Keratinocyte (primary cell): ENCODE results near the gene SORBS2. TPM values are rescaled to one million over a fixed set of nuclear protein-coding genes. Genes with fewer than 3 reads are reported as not detected.

Source experiments
- DNase-seq: peaks from one replicate; pipeline ENCODE4 v3.0.0-alpha.2; 2011; ENCODE audit warnings: low read depth, missing footprints, low spot score
- FAIRE-seq: peaks from 2 replicates; lab custom pipeline; 2011; peaks lifted over from hg19 to GRCh38; lab: Jason Lieb, UNC
- H2AFZ ChIP-seq: 2 replicates; pipeline ENCODE4 v1.6.0; 2012; ENCODE audit warnings: low read length, control low read depth, inconsistent platforms; ENCODE audit not compliant: control insufficient read depth
- H3K27ac ChIP-seq: 2 replicates; pipeline ENCODE4 v1.5.1; 2011; ENCODE audit warnings: low read length; ENCODE audit not compliant: control insufficient read depth, insufficient read depth
- H3K27me3 ChIP-seq: 3 replicates; pipeline ENCODE4 v1.6.0; 2011; ENCODE audit warnings: low read length; ENCODE audit not compliant: control insufficient read depth, insufficient read depth; ENCODE audit errors: extremely low read depth
- H3K36me3 ChIP-seq, 2 experiments: 2 replicates in 1 of 2; 3 replicates in 1 of 2; pipeline ENCODE4 v1.5.1; 2011; ENCODE audit warnings: low read length in 2 of 2, mild to moderate bottlenecking in 1 of 2; ENCODE audit not compliant: control insufficient read depth in 2 of 2, insufficient read depth in 2 of 2; ENCODE audit errors: extremely low read depth in 1 of 2
- H3K4me1 ChIP-seq: 3 replicates; pipeline ENCODE4 v1.5.1; 2011; ENCODE audit warnings: low read length; ENCODE audit not compliant: control insufficient read depth, insufficient read depth; ENCODE audit errors: extremely low read depth
- H3K4me2 ChIP-seq: 3 replicates; pipeline ENCODE4 v1.6.0; 2011; ENCODE audit warnings: low read depth, low read length; ENCODE audit not compliant: control insufficient read depth, insufficient read depth; ENCODE audit errors: extremely low read depth
- H3K4me3 ChIP-seq, 3 experiments: fragments of 200-600 bp in 1 of 3; sonication (generic) in 1 of 3; 2 replicates in 2 of 3; 3 replicates in 1 of 3; pipeline ENCODE4 v1.5.1; 2011 to 2016; ENCODE audit warnings: low read length in 3 of 3, mild to moderate bottlenecking in 3 of 3, control low read depth in 2 of 3, inconsistent platforms in 1 of 3, low read depth in 1 of 3, mixed read lengths in 1 of 3, mixed run types in 1 of 3, moderate library complexity in 1 of 3; ENCODE audit not compliant: control insufficient read depth in 2 of 3, insufficient read depth in 2 of 3; ENCODE audit errors: extremely low read depth in 1 of 3
- H3K79me2 ChIP-seq: 2 replicates; pipeline ENCODE4 v1.6.0; 2012; ENCODE audit warnings: low read length; ENCODE audit not compliant: control insufficient read depth, insufficient read depth
- H3K9ac ChIP-seq: 3 replicates; pipeline ENCODE4 v1.6.0; 2011; ENCODE audit warnings: low read length; ENCODE audit not compliant: control insufficient read depth, insufficient read depth; ENCODE audit errors: extremely low read depth
- H3K9me1 ChIP-seq: 3 replicates; pipeline ENCODE4 v1.6.0; 2011; ENCODE audit warnings: low read length; ENCODE audit not compliant: control insufficient read depth, insufficient read depth; ENCODE audit errors: extremely low read depth
- H3K9me3 ChIP-seq: 2 replicates; pipeline ENCODE4 v1.5.1; 2012; ENCODE audit warnings: low read depth, low read length; ENCODE audit not compliant: control insufficient read depth
- H4K20me1 ChIP-seq: 3 replicates; pipeline ENCODE4 v1.6.0; 2011; ENCODE audit warnings: low read length; ENCODE audit not compliant: control insufficient read depth, insufficient read depth; ENCODE audit errors: extremely low read depth
- EZH2 ChIP-seq: IDR thresholded peaks from one replicate; pipeline ENCODE4 v1.6.1; 2012; ENCODE audit warnings: inconsistent platforms, mild to moderate bottlenecking, low read length, moderate library complexity
- dilution Hi-C: fragments of 300-500 bp; cut with MboI; formaldehyde crosslinking; loops from one replicate; pipeline ENCODE4 v1.7.0; 2020; ENCODE audit warnings: low sequenced_read_pairs; ENCODE audit not compliant: extremely low pct_ligation_motif_present
- polyA plus RNA-seq, 5 experiments: library from polyadenylated mRNA; depleted of rRNA in 3 of 5; stranded (reverse) in 3 of 5; stranded (forward) in 1 of 5; unstranded in 1 of 5; fragments of >200 nt; gene quantifications; 1 replicate in 1 of 5; 2 replicates in 3 of 5; 3 replicates in 1 of 5; pipeline versions ENCODE4 v1.2.1 to v1.2.3, GENCODE V29; 2011 to 2012; ENCODE audit warnings: missing spikeins in 2 of 5, low read depth in 1 of 5, low replicate concordance in 1 of 5
- TF ChIP-seq, protein P1 (sequence below), 3 experiments: IDR thresholded peaks in 1 of 3; conservative IDR thresholded peaks in 1 of 3; optimal IDR thresholded peaks in 1 of 3; 2 replicates in 2 of 3; 3 replicates in 1 of 3; pipeline versions ENCODE3 to v1.5.1; 2011; ENCODE audit warnings: low read length in 3 of 3, mild to moderate bottlenecking in 3 of 3, moderate library complexity in 2 of 3, control low read depth in 1 of 3, inconsistent platforms in 1 of 3; ENCODE audit not compliant: insufficient read depth in 2 of 3; ENCODE audit errors: extremely low read depth in 1 of 3

Gene SORBS2
- polyA plus RNA-seq, 1 donor (not counting 4 experiments of a cell fraction or from before 2014, with no cell fraction given) = 0.14 TPM

DNA sequence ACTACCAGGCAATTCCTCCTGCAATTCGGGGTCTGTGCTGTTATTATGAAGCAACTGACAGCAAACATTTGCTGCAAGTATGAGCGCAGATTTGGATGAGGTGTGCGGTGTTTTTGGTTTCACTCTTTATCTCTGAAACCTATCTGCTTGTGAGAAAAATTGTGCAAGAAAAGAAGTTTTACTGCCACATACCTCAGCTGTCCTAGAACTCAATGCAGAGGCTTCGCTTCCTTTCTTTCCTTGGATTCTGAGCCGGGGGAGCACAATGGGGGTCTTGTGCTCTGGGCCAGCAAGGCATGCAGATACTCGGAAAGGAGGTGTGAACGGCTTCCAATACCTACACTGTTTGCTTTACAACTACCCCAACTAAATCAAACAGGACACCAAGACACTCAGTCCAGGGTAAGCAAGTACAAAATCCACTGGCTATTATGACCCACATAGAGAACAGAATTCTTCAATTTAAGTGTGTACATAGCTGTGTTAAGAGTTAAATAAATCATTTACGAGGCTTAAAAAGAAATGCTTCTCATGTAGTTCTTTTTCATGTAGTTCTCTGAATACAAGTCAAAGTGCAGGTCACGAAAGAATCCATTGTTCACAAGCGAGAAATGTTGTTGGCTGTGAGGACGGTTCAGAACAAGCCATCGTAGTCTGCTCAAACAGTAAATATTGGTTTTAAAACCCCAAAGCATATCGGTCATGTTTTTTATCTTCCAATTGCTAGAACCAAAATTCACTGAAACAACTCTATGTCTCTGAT, 1.1 kb downstream of the SORBS2 start:
- H3K4me2 ChIP-seq = peak overlapping the region; percentile 59
- no peaks in the 10 kb centered on the region for H3K9me1 ChIP-seq
- no peak overlapping the region for H2AFZ ChIP-seq
- no peak for DNase-seq
- no peaks in the 10 kb centered on the region for H3K27me3 ChIP-seq
- H4K20me1 ChIP-seq = no peaks in the 10 kb centered on the region
- H3K27ac ChIP-seq = no peak overlapping the region
- no peak for TF ChIP-seq EZH2
- TF ChIP-seq, protein P1, sequence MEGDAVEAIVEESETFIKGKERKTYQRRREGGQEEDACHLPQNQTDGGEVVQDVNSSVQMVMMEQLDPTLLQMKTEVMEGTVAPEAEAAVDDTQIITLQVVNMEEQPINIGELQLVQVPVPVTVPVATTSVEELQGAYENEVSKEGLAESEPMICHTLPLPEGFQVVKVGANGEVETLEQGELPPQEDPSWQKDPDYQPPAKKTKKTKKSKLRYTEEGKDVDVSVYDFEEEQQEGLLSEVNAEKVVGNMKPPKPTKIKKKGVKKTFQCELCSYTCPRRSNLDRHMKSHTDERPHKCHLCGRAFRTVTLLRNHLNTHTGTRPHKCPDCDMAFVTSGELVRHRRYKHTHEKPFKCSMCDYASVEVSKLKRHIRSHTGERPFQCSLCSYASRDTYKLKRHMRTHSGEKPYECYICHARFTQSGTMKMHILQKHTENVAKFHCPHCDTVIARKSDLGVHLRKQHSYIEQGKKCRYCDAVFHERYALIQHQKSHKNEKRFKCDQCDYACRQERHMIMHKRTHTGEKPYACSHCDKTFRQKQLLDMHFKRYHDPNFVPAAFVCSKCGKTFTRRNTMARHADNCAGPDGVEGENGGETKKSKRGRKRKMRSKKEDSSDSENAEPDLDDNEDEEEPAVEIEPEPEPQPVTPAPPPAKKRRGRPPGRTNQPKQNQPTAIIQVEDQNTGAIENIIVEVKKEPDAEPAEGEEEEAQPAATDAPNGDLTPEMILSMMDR (optimal IDR thresholded peaks at IDR 0.05 in 1 of 3, IDR thresholded peaks at IDR 0.05 in 1 of 3, conservative IDR thresholded peaks at IDR 0.05 in 1 of 3; ENCODE audit: extremely low read depth in 1 of 3, insufficient read depth in 2 of 3, low read length in 3 of 3) = no peak
- H3K4me3 ChIP-seq = no peak overlapping the region
- H3K79me2 ChIP-seq = no peaks in the 10 kb centered on the region
- no peak overlapping the region for H3K9ac ChIP-seq
- dilution Hi-C loops = no loop called here
- FAIRE-seq = no peak
- H3K9me3 ChIP-seq = no peaks in the 10 kb centered on the region
- no peaks in the 10 kb centered on the region for H3K36me3 ChIP-seq
- no peaks in the 10 kb centered on the region for H3K4me1 ChIP-seq

DNA sequence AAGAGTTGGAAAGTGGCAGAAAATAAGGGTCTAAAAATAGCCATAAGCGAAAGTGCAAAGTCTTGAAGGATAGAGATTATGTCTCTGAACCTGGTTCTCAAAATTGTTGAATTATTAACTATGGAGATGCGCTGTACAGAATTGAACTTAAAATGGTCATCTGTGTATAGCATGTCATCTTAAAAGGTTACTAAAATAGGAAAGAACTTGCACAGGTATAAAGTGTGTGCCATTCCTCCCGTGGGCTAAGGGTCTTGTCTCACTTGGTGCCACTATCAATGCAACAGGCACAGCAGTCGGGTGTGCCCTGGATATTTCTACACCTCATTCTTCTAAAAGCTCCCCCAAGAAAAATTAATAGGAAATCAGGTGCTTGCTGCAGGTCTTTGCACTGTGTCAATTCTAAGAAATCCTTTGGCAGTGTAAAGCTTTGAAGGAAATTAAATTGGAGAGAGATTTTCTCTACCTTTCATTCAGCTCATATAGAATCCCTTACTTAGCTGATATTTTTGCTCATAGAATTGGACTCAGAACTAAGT, 2.4 kb downstream of the SORBS2 start:
- Histone ChIP-seq H3K4me1 (no peaks in the 10 kb centered on the region), H3K9ac (no peak overlapping the region), H3K9me1 (no peaks in the 10 kb centered on the region), H3K27me3 (no peaks in the 10 kb centered on the region), H4K20me1 (no peaks in the 10 kb centered on the region), H3K79me2 (no peaks in the 10 kb centered on the region), H2AFZ (no peak overlapping the region), H3K4me3 (no peak overlapping the region), H3K36me3 (no peaks in the 10 kb centered on the region), H3K27ac (no peak overlapping the region), H3K4me2 (no peak overlapping the region), H3K9me3 (no peaks in the 10 kb centered on the region)
- FAIRE-seq = no peak
- no peak for DNase-seq
- dilution Hi-C loops = no loop called here
- TF ChIP-seq EZH2 = no peak
- TF ChIP-seq, protein P1 (optimal IDR thresholded peaks at IDR 0.05 in 1 of 3, IDR thresholded peaks at IDR 0.05 in 1 of 3, conservative IDR thresholded peaks at IDR 0.05 in 1 of 3; ENCODE audit: extremely low read depth in 1 of 3, insufficient read depth in 2 of 3, low read length in 3 of 3) = no peak
